Hematopoietic multipotent progenitor cell treated with erythropoietin and hydrocortisone succinate and interleukin-3 and kit ligand, for 8 days (in vitro differentiated cells): ENCODE data around the gene FRS3.
"Not testable (repeated sequence)": the region's sequence is repeated elsewhere in the genome, so short reads cannot be mapped to it uniquely, and the experiment has no call there.

Source experiments
- DNase-seq: peaks from one replicate; pipeline ENCODE4 v3.0.0-alpha.2; 2015

Gene FRS3

GRCh38 chr6:41779788-41780550 lies at the start of gene FRS3:
TSS of gene FRS3 (minus strand) at chr6:41779900. CDS start at chr6:41776987, 2,913 bp downstream.
- peak; percentile 93 for DNase-seq

- DNase-seq = no peak
Observed at GRCh38 chr6:41826343-41827022, 46.8 kb upstream of the FRS3 start.

- DNase-seq = no peak
Observed at GRCh38 chr6:41824571-41825569, 45.2 kb upstream of the FRS3 start.

- no peak for DNase-seq
Observed at GRCh38 chr6:41823178-41823577, 43.5 kb upstream of the FRS3 start.

- DNase-seq = no peak
Observed at GRCh38 chr6:41822021-41822420, 42.3 kb upstream of the FRS3 start.

- DNase-seq = no peak
Observed at GRCh38 chr6:41821266-41821665, 41.6 kb upstream of the FRS3 start.

- peak; percentile 54 for DNase-seq
Observed at GRCh38 chr6:41818271-41819054, 38.8 kb upstream of the FRS3 start.

- DNase-seq = no peak
Observed at GRCh38 chr6:41815587-41815986, 35.9 kb upstream of the FRS3 start.

GRCh38 chr6:41814629-41815028 lies 34.9 kb upstream of the FRS3 start:
- DNase-seq = no peak

- no peak for DNase-seq
Observed at GRCh38 chr6:41813956-41814355, 34.3 kb upstream of the FRS3 start.

- DNase-seq = no peak
Observed at GRCh38 chr6:41813469-41813868, 33.8 kb upstream of the FRS3 start.

GRCh38 chr6:41811946-41812345 lies 32.2 kb upstream of the FRS3 start:
- DNase-seq = not testable (repeated sequence)

GRCh38 chr6:41811095-41811494 lies 31.4 kb upstream of the FRS3 start:
- DNase-seq = no peak

- no peak for DNase-seq
Observed at GRCh38 chr6:41805830-41806774, 26.4 kb upstream of the FRS3 start.

- no peak for DNase-seq
Observed at GRCh38 chr6:41801380-41801779, 21.7 kb upstream of the FRS3 start.

GRCh38 chr6:41799559-41799911 lies 19.8 kb upstream of the FRS3 start:
- no peak for DNase-seq

GRCh38 chr6:41798901-41799558 lies 19.3 kb upstream of the FRS3 start:
- DNase-seq = no peak

- DNase-seq = no peak
Observed at GRCh38 chr6:41796474-41796873, 16.8 kb upstream of the FRS3 start.

GRCh38 chr6:41791984-41792383 lies 12.3 kb upstream of the FRS3 start:
- DNase-seq = no peak

GRCh38 chr6:41791305-41791704 lies 11.6 kb upstream of the FRS3 start:
- DNase-seq = no peak

GRCh38 chr6:41790045-41790444 lies 10.3 kb upstream of the FRS3 start:
- DNase-seq = no peak
